ENCODE data around the gene ZNF331.

- no peak for TF ChIP-seq CTCF (IDR thresholded peaks at IDR 0.05; ENCODE audit: poor library complexity)
- TF ChIP-seq EZH2phosphoT487 (IDR thresholded peaks at IDR 0.05; ENCODE audit: low read depth, severe bottlenecking, unreplicated experiment) = no peak
Measured at GRCh38 chr19:53520547-53521372, 17.2 kb upstream of the ZNF331 start.
